Islet of Langerhans (tissue), 1 donor: ENCODE results near the gene MMP27.

Experiments used
- FAIRE-seq: peaks from one replicate; lab custom pipeline; 2011; peaks lifted over from hg19 to GRCh38; lab: Jason Lieb, UNC

MMP27 gene

GRCh38 chr11:102703826-102704493, 1.6 kb downstream of the MMP27 start:
- FAIRE-seq = no peak

- FAIRE-seq = no peak
These were observed 10.4 kb downstream of the MMP27 start for GRCh38 chr11:102695201-102695600.

- no peak for FAIRE-seq
These were observed 19.8 kb downstream of the MMP27 start for GRCh38 chr11:102685754-102686153.

GRCh38 chr11:102685338-102685737, 20.2 kb downstream of the MMP27 start:
- FAIRE-seq = no peak

DNA sequence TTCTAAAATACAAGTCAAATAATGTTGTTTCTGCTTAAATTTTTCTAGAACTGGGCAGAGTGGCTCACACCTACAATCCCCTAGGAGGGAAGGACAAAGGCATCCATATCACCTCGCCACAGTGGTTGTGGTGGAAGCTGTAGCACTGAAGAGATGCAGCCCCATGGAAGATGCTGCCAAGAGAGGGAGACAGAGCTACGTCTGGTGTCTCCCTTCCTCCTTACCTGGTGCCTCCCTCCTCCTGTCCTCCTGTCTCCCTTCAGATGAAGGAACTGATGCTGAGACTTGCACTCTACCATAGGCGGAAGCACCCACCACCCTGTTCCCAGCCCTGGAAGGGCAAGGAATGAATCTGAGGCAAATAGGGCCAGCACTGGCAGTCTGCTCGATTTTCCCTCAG, 22.3 kb downstream of the MMP27 start:
- no peak for FAIRE-seq

- no peak for FAIRE-seq
These were observed 24.6 kb downstream of the MMP27 start for GRCh38 chr11:102680945-102681344.

DNA sequence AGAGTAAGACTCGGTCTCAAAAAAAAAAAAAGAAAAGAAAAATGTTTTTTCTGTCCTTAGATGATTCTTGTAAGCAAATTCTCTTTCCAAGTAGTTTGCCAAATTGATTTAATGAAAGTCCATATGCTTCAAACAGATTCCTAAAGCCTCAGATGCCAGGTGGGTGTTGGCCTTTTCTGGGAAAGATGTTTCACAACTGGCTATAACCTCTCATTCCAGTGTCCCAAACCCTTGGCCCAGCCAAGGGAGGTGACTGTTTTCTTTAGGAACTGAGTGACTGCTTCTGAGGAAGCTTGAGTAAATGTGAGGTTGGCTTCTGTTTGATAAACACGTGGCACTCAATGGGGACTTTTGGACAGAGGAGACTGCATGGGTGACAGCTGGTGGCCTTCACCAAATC, 27.5 kb downstream of the MMP27 start:
- no peak for FAIRE-seq

DNA sequence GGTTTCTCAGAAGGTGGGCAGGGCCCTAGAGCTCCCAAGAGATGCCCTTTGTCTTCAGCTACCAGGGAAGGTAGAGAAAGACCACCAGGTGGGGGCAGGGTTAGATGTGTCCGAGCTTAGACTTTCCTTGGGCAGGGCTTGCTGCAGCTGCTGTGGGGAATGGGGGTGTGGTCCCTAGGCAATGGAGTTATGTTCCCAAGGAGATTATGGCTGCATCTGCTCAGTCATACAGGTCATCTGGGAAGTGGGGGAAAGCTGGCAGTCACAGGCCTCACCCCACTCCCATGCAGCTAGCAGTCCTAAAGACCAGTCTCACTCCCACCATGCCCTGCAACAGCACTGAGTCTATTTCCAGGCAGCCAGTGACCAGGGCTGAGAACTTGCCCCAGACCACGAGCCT, 29.5 kb downstream of the MMP27 start:
- FAIRE-seq = no peak

DNA sequence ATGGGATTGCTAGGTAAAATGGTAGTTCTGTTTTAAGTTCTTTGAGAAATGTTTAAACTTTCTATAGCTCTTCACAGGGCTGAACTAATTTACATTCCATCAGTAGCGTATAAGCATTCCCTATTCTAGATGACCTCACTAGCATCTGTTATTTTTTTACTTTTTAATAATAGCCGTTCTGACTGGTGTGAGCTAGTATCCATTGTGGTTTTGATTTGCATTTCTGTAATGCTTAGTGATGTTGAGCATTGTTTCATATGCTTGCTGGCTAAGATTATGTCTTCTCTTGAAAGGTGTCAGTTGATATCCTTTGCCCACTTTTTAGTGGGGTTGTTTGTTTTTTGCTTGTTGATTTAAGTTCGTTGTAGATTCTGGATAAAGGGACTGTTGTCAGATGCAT, 35.9 kb downstream of the MMP27 start:
- no peak for FAIRE-seq

GRCh38 chr11:102666331-102666957, 39.1 kb downstream of the MMP27 start:
- FAIRE-seq = peak; percentile 55

GRCh38 chr11:102664001-102664752, 41.4 kb downstream of the MMP27 start:
- no peak for FAIRE-seq

GRCh38 chr11:102662607-102663006, 43.0 kb downstream of the MMP27 start:
- no peak for FAIRE-seq

DNA sequence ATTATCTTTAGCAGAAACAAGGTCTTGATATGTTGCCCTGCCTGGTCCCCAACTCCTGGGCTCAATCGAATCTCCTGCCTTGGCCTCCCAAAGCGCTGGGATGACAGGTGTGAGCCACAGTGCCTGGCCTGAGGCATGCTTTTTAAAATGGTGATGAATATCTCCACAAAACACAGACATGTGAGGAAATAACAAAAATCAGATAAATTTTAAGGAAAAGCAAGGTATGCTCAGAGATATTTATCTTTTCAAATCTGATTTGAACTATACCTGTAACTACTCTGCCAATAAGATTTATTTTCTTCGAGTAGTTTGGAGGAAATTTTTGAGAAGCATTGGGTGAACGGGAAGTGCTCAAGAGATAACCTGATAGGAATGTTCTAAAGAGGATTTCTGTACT, 44.5 kb downstream of the MMP27 start:
- no peak for FAIRE-seq

- FAIRE-seq = no peak
These were observed 49.0 kb downstream of the MMP27 start for GRCh38 chr11:102656528-102656927.

GRCh38 chr11:102655547-102655946, 50.0 kb downstream of the MMP27 start:
- no peak for FAIRE-seq

DNA sequence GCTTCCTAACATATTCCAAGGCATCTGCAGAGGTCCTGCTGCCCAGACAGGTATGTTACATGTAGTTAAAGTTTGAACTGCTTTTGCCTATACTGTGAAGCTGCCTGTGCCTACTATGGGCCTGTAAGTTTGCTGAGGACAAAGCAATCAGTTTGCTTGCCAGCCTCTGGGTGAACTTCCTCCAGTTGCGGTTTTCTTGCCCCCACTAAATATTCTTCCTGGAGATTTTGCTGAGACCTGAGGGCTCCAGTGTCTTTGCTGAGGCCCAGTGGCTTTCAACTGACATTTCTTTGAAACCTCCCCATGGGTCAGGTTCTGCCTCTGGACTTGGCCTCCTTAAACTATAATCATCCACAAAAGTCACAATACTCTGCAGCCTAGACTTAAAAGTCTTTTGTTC, 50.8 kb downstream of the MMP27 start:
- FAIRE-seq = no peak

DNA sequence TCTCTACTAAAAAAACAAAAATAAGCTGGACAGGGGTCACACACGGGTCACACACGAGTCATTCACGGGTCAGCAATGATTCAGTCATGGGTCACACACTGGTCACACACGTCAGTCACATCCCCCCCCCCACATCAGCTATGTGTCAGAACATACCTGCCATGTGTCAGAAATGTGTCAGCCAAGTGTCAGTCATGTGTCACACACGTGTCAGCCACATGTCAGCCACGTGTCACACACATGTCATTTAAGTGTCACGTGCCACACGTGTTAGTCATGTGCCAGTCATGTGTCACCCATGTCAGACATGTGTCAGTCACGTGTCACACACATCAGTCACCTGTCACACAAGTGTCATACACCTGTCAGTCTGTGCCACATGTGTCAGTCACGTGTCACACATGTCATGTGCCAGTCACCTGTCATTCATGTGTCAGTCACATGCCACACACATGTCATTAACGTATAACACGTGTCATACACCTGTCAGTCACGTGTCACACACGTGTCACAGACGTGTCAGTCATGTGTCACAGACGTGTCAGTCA, 51.8 kb downstream of the MMP27 start:
- no peak for FAIRE-seq

DNA sequence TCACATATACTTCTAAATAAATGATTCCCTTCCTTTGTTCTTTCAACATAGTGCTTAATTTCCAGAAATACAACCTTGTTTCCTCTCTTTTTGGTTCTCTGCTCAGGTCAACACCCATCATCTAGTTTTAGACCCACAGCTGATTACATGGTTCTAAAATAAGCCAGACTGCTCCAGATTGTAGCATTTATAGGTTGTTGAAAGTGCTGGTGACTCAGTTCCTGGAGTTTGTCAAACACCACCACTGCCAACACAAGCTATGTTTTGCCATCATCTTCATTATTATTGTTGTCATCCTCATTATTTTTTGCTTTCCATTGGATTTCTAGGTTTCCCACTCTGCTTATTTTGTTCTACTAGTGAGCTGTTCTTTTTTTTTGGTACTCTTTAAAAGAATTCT, 58.1 kb downstream of the MMP27 start:
- FAIRE-seq = no peak

GRCh38 chr11:102643941-102644340, 61.6 kb downstream of the MMP27 start:
- no peak for FAIRE-seq
